Measurements from ENCODE around the gene PDPK1.

DNA sequence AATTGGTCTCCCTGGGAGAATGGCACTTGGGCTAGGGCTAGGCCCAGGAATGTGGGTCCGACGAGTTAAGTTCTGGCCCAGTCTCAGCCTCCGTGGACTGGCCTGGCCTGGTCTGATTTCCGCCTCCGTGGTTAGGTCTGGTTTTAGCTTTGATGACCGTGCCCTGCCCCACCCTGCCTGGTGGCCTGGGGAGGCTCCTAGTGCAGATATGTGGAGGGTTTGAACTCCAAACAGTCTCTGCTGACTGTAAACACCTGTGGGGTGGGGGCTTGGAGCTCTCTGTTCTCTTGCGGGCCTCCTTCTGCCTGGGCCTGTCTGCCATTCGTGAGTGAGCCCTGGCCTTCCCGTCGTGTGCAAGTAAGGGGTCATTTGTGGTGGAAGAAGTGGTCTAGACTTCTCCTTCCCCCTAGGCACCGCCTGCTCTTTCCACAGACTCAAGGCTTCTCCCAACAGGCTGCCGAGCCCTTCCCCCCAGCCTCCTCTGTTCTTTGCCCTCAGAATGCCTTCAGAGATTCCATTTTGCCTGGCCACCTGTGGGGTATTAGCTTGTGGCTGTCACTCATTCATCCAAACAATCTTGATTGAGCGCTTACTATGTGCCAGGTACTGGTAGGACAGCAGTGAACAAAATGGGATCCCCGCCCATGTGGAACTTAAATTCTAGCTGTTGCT lies 22.5 kb upstream of the PDPK1 start:
- TF ChIP-seq, protein P1, sequence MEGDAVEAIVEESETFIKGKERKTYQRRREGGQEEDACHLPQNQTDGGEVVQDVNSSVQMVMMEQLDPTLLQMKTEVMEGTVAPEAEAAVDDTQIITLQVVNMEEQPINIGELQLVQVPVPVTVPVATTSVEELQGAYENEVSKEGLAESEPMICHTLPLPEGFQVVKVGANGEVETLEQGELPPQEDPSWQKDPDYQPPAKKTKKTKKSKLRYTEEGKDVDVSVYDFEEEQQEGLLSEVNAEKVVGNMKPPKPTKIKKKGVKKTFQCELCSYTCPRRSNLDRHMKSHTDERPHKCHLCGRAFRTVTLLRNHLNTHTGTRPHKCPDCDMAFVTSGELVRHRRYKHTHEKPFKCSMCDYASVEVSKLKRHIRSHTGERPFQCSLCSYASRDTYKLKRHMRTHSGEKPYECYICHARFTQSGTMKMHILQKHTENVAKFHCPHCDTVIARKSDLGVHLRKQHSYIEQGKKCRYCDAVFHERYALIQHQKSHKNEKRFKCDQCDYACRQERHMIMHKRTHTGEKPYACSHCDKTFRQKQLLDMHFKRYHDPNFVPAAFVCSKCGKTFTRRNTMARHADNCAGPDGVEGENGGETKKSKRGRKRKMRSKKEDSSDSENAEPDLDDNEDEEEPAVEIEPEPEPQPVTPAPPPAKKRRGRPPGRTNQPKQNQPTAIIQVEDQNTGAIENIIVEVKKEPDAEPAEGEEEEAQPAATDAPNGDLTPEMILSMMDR (conservative IDR thresholded peaks at IDR 0.05; ENCODE audit: low read length) = no peak
- no peak for TF ChIP-seq EZH2phosphoT487 (IDR thresholded peaks at IDR 0.05; ENCODE audit: borderline replicate concordance)

All from Loucy (cell line).